GM21423 (cell line): ENCODE measurements around the gene TAPBP.

ENCODE experiments used
- ATAC-seq: cut with Tn5 transposase; IDR thresholded peaks from one replicate; pipeline ENCODE4 v1.9.1; 2021; ENCODE audit warnings: mild to moderate bottlenecking, moderate library complexity; ENCODE audit not compliant: unreplicated experiment

Gene TAPBP

DNA sequence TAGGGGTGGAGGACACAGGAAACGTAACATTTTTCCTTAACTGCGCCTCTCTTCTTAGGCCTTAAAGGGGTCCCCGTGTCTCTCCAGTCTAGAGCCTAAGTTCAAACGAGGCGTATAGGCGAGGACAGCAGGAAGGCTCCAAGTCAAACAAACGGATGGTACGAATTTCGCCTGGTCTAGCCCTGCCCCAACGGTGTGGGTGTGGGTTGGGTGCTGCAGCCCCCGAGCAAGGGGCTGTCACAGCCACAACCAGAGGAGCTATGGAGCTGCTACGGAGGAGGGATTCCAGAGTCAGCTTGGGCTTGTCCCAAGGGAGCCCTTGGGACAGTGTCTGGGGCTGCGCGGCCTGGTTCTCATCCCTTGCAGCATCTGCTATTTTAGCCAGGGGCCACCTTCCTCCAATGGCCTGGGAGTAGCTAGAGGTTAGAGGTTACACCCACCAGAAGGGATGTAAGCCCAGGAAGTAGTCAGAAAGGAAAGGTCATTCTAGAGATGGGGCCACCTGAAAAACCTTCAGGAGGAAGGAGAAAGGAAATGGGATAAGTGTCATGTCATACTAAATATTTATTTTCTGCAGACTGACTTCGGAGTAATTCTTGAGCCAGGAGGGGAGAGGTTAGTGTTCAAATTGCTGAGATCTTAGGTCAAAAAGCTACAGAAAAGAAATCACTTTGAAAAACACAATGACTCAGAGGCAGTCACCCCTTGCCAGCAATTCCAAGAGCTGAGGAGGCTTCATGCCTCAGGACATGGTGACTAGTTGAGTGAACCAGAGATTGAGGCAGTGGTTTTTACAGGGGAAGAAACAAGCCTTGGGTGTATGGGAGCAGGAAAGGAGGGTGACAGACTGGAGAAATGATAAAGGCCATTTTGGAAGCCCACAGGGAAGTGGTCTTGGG, 63.9 kb downstream of the TAPBP start:
- no peak for ATAC-seq
